Measurements from ENCODE around the gene CYP2R1.

DNA sequence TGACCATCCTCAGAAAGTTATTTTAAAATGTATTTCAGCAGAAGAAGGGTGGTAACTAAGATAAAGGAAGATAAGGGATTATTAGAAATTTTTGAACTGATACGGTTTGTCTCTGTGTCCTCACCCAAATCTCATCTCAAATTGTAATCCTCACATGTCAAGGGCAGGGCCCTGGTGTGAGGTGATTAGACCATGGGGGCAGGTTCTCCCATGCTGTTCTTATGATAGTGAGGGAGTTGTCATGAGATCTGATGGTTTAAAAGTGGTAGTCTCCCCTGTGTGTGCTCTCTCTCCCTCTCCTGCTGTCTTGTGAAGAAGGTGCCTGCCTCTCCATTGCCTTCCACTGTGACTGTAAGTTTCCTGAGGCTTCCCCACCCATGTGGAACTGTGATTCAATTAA lies 36.1 kb downstream of the CYP2R1 start:
- no peak for TF ChIP-seq POLR2AphosphoS5 (IDR thresholded peaks at IDR 0.05)
- TF ChIP-seq, protein P1, sequence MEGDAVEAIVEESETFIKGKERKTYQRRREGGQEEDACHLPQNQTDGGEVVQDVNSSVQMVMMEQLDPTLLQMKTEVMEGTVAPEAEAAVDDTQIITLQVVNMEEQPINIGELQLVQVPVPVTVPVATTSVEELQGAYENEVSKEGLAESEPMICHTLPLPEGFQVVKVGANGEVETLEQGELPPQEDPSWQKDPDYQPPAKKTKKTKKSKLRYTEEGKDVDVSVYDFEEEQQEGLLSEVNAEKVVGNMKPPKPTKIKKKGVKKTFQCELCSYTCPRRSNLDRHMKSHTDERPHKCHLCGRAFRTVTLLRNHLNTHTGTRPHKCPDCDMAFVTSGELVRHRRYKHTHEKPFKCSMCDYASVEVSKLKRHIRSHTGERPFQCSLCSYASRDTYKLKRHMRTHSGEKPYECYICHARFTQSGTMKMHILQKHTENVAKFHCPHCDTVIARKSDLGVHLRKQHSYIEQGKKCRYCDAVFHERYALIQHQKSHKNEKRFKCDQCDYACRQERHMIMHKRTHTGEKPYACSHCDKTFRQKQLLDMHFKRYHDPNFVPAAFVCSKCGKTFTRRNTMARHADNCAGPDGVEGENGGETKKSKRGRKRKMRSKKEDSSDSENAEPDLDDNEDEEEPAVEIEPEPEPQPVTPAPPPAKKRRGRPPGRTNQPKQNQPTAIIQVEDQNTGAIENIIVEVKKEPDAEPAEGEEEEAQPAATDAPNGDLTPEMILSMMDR (IDR thresholded peaks at IDR 0.05), result no peak

Measured in prostate gland (tissue), 2 donors.